ACC112 (cell line): ENCODE data around the gene MAGI1.

ENCODE experiments used
- H2AFZ ChIP-seq: fragments of 200-600 bp; sonication (generic); one replicate; pipeline ENCODE4 v1.6.0; 2017; ENCODE audit warnings: antibody characterized with exemption, low read length; ENCODE audit not compliant: unreplicated experiment
- H3K27ac ChIP-seq: fragments of 200-600 bp; sonication (generic); 2 replicates; pipeline ENCODE4 v1.5.1; 2014; ENCODE audit warnings: low read depth, mild to moderate bottlenecking, antibody characterized with exemption, low read length, moderate library complexity
- H3K27me3 ChIP-seq: fragments of 200-600 bp; sonication (generic); 2 replicates; pipeline ENCODE4 v1.6.1; 2014; ENCODE audit warnings: mild to moderate bottlenecking, antibody characterized with exemption, low read length, moderate library complexity, mixed read lengths; ENCODE audit not compliant: insufficient read depth
- H3K36me3 ChIP-seq: fragments of 200-600 bp; sonication (generic); 2 replicates; pipeline ENCODE4 v1.6.1; 2016; ENCODE audit warnings: mild to moderate bottlenecking, antibody characterized with exemption, low read length, moderate library complexity, mixed read lengths; ENCODE audit not compliant: insufficient read depth
- H3K4me1 ChIP-seq: fragments of 200-600 bp; sonication (generic); one replicate; pipeline ENCODE4 v1.6.1; 2016; ENCODE audit warnings: low read length, mixed read lengths; ENCODE audit not compliant: insufficient read depth, unreplicated experiment, control insufficient read depth
- H3K4me3 ChIP-seq: fragments of 200-600 bp; sonication (generic); 2 replicates; pipeline ENCODE4 v1.5.1; 2014; ENCODE audit warnings: mild to moderate bottlenecking, low read depth, low read length
- H3K79me2 ChIP-seq: fragments of 200-600 bp; sonication (generic); one replicate; pipeline ENCODE4 v1.6.0; 2016; ENCODE audit warnings: low read length; ENCODE audit not compliant: control insufficient read depth, unreplicated experiment, insufficient read depth

The MAGI1 gene

GRCh38 chr3:65858749-65859148 is 180.0 kb downstream of the MAGI1 start:
- no peak overlapping the region for H3K4me3 ChIP-seq
- peaks cover 10% of the 10 kb centered on the region for H3K4me1 ChIP-seq
- no peak overlapping the region for H2AFZ ChIP-seq
- no peak overlapping the region for H3K27ac ChIP-seq
- H3K27me3 ChIP-seq = no peaks in the 10 kb centered on the region
- H3K36me3 ChIP-seq = no peaks in the 10 kb centered on the region
- no peaks in the 10 kb centered on the region for H3K79me2 ChIP-seq

DNA sequence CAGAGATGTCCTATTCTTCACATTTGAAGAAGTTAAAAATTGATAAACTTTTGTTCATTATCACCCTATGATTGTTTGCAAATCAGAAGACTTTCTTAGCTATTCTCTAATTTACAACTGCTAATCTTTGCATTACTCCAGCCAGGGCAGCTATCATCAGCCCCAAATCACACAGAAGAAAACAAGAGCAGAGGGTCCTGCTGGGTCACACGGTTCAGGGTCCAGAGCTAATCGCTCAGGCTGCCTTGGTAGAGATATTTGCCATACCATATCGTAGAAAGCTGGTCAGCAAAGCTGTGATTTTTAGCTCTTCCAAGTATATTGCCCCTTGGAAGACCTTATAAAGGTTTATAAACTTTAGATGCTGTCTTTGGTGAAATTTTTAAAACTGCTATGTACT is 181.4 kb downstream of the MAGI1 start:
- Histone ChIP-seq H3K27ac (no peak overlapping the region), H3K4me3 (no peak overlapping the region), H3K4me1 (peaks cover 10% of the 10 kb centered on the region), H3K79me2 (no peaks in the 10 kb centered on the region), H3K27me3 (no peaks in the 10 kb centered on the region), H2AFZ (no peak overlapping the region), H3K36me3 (no peaks in the 10 kb centered on the region)

DNA sequence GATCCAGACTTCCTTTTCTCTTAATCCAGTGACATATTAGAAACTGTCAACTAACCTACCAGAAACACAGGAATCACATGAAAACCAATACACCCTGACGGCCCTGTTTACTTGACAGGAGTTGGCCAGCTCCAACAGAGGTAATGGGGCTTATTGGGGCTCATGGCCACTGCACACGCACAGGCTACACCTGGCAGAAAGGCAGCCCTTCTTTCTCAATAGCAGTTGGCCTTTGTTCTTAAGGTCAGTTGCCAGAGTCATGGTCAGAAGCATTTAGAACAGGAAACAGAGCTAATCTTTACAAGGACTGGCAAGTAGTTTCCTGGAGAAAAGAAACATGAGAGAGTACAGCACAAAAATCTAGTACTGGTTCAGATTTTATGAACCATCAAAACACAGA is 181.8 kb downstream of the MAGI1 start:
- Histone ChIP-seq H2AFZ (no peak overlapping the region), H3K36me3 (no peaks in the 10 kb centered on the region), H3K79me2 (no peaks in the 10 kb centered on the region), H3K27me3 (no peaks in the 10 kb centered on the region), H3K27ac (no peak overlapping the region), H3K4me1 (peaks cover 14% of the 10 kb centered on the region), H3K4me3 (no peak overlapping the region)

GRCh38 chr3:65855370-65856100 is 183.2 kb downstream of the MAGI1 start:
- no peaks in the 10 kb centered on the region for H3K27me3 ChIP-seq

GRCh38 chr3:65854606-65855304 is 184.0 kb downstream of the MAGI1 start:
- Histone ChIP-seq H3K79me2 (no peaks in the 10 kb centered on the region), H3K4me1 (peaks cover 22% of the 10 kb centered on the region), H3K4me3 (no peak overlapping the region), H3K27ac (no peak overlapping the region), H3K36me3 (no peaks in the 10 kb centered on the region), H3K27me3 (no peaks in the 10 kb centered on the region), H2AFZ (no peak overlapping the region)

More at GRCh38 chr3:65855370-65856100, 183.2 kb downstream of the MAGI1 start:
- H3K27ac ChIP-seq = no peak overlapping the region
- H3K4me1 ChIP-seq = peaks cover 22% of the 10 kb centered on the region
- H3K79me2 ChIP-seq = no peaks in the 10 kb centered on the region
- H2AFZ ChIP-seq = no peak overlapping the region
- H3K4me3 ChIP-seq = no peak overlapping the region
- H3K36me3 ChIP-seq = no peaks in the 10 kb centered on the region

GRCh38 chr3:65851827-65852226 is 186.9 kb downstream of the MAGI1 start:
- Histone ChIP-seq H3K4me1 (peaks cover 22% of the 10 kb centered on the region), H3K36me3 (no peaks in the 10 kb centered on the region), H3K27me3 (no peaks in the 10 kb centered on the region), H3K4me3 (no peak overlapping the region), H3K27ac (no peak overlapping the region), H2AFZ (no peak overlapping the region), H3K79me2 (no peaks in the 10 kb centered on the region)

DNA sequence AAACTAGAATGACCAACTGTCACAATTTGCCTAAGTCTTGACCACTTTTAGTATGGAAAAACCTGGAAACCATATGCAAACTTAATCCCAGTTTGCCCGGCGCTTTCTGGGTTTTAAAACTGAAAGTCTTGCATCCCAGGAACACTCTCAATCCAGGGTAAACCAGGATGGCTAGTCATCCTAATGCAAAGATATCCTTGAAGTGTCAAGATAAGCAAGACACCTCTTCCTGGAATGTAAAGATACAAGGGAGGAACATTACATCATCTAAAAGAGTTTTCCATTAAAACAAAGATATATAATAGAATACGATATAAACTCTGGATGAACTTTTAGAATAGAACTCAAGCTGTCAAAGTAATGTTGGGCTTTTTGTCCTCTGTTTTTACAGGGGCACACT is 188.5 kb downstream of the MAGI1 start:
- H3K36me3 ChIP-seq = no peaks in the 10 kb centered on the region
- H3K27ac ChIP-seq = no peak overlapping the region
- H2AFZ ChIP-seq = no peak overlapping the region
- H3K4me3 ChIP-seq = no peak overlapping the region
- no peaks in the 10 kb centered on the region for H3K27me3 ChIP-seq
- peaks cover 3% of the 10 kb centered on the region for H3K79me2 ChIP-seq
- H3K4me1 ChIP-seq = peaks cover 18% of the 10 kb centered on the region

- peaks cover 12% of the 10 kb centered on the region for H3K4me1 ChIP-seq
- no peak overlapping the region for H2AFZ ChIP-seq
- peaks cover 3% of the 10 kb centered on the region for H3K79me2 ChIP-seq
- no peak overlapping the region for H3K4me3 ChIP-seq
- no peaks in the 10 kb centered on the region for H3K36me3 ChIP-seq
- no peaks in the 10 kb centered on the region for H3K27me3 ChIP-seq
- H3K27ac ChIP-seq = no peak overlapping the region
These were observed 190.7 kb downstream of the MAGI1 start for GRCh38 chr3:65848024-65848423.

- Histone ChIP-seq H3K36me3 (no peaks in the 10 kb centered on the region), H3K4me3 (no peak overlapping the region), H3K79me2 (peaks cover 3% of the 10 kb centered on the region), H3K4me1 (peaks cover 8% of the 10 kb centered on the region), H2AFZ (no peak overlapping the region), H3K27me3 (no peaks in the 10 kb centered on the region), H3K27ac (no peak overlapping the region)
These were observed 191.8 kb downstream of the MAGI1 start for GRCh38 chr3:65846936-65847335.

DNA sequence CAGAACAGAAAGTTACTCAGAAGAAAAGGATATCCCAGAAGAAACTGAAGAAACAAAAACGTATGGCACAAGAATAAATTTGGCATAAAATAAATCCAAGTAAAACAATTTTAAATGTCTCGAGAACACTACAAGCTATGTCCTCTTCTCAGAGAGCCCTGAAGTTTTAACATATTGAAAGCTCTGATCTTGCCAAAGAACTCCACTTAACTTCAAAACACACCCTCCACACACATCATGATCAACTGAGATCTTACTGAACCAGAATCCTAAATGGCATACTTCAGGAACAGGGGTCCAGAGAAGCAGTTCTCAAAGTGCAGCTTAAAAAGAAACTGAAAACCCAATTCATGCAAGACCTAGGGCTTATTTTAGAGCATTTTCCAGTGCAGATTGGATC is 194.3 kb downstream of the MAGI1 start:
- Histone ChIP-seq H2AFZ (no peak overlapping the region), H3K79me2 (peaks cover 3% of the 10 kb centered on the region), H3K27me3 (no peaks in the 10 kb centered on the region), H3K27ac (no peak overlapping the region), H3K36me3 (no peaks in the 10 kb centered on the region), H3K4me1 (no peaks in the 10 kb centered on the region), H3K4me3 (no peak overlapping the region)

DNA sequence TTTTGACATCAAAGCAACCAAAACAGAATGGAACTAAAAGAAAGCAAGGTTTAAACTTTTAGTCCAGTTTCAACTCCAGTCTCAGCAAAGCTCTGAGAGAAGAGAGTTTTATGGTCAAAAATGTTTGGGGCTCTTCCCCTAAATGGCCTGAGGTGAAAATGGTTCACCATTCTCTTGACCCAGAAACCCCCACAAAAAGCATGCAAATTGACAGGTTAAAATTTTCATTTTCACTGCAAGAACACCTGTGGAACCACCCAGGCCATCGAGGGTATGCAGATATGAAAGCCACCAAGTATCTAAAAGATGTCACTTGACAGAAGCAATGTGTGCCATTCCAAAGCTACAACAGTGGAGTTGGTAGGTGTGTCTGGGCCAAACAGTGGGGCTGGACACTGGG is 195.0 kb downstream of the MAGI1 start:
- Histone ChIP-seq H3K27me3 (no peaks in the 10 kb centered on the region), H2AFZ (no peak overlapping the region), H3K4me1 (no peaks in the 10 kb centered on the region), H3K36me3 (no peaks in the 10 kb centered on the region), H3K27ac (no peak overlapping the region), H3K79me2 (peaks cover 3% of the 10 kb centered on the region), H3K4me3 (no peak overlapping the region)
